GM21723 (cell line): Measurements from ENCODE around the gene MAGEB3.

Experiments
- ATAC-seq: cut with Tn5 transposase; IDR thresholded peaks from one replicate; pipeline ENCODE4 v1.9.1; 2021; ENCODE audit warnings: mild to moderate bottlenecking, moderate library complexity; ENCODE audit not compliant: unreplicated experiment

Gene MAGEB3

GRCh38 chrX:30275498-30275897 lies 45.0 kb downstream of the MAGEB3 start:
- ATAC-seq: no peak

GRCh38 chrX:30278365-30278764 lies 47.9 kb downstream of the MAGEB3 start:
- ATAC-seq: no peak

GRCh38 chrX:30280428-30280827 lies 50.0 kb downstream of the MAGEB3 start:
- no peak for ATAC-seq

GRCh38 chrX:30282527-30282926 lies 52.1 kb downstream of the MAGEB3 start:
- ATAC-seq: no peak

GRCh38 chrX:30283456-30284200 lies 53.2 kb downstream of the MAGEB3 start:
- ATAC-seq: no peak
